Measurements from ENCODE around the gene IFNB1.
A peak's percentile ranks its signal among the peaks of the same experiment; 100 is the strongest.

DNA sequence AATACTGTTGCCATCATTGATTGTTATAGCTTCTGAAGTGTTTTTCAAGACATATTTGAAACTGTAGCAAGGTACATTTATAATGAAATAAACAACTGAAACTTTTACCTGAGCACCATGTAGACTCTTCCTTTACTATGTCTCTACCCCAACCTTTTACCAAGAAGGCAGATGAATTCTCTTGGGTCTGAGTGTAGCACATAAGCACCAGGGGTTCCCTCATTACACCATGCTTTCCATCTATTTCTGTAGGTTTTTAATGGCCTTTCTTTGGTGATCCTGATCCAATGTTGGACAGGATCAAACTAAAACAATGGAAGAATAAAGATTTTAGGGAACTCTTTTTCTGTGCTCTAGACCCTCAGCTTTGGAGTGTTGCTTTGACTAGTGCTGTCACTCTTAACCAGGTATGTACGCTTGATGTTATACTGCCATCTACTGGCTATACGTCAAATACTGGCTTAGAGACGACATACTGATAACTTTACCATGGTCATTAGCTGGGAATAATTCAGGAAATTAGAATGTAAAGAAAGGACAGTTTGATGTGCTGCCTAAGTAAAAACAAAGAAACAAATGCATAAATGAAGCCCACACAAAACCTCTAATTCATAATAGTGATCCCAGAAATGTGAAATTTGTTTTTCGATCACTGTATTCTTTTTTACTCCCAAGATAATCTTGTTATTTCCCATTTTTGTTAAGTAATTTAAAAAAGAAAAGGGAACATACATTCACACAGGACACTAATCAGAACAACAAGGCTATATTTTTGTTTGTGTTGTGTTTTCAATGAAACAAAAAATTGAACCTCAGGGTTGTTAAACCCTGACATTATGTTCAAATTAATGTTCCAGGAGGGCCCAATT, 33.2 kb upstream of the IFNB1 start:
- TF ChIP-seq CTCF (IDR thresholded peaks at IDR 0.05) (peak; percentile 77 to 87 (median 81)), POLR2A (IDR thresholded peaks at IDR 0.05; ENCODE audit: low read depth) (no peak), POLR2AphosphoS5 (IDR thresholded peaks at IDR 0.05) (no peak), EP300 (IDR thresholded peaks at IDR 0.05) (no peak)

Data from esophagus muscularis mucosa (tissue), 4 donors.